GM18909 (cell line): Measurements from ENCODE around the gene FCAR.
"Not testable (repeated sequence)": the region's sequence is repeated elsewhere in the genome, so short reads cannot be mapped to it uniquely, and the experiment has no call there.

Source experiments
- ATAC-seq: cut with Tn5 transposase; IDR thresholded peaks from one replicate; pipeline ENCODE4 v1.9.1; 2021; ENCODE audit warnings: mild to moderate bottlenecking; ENCODE audit not compliant: unreplicated experiment, poor library complexity

Gene FCAR

DNA sequence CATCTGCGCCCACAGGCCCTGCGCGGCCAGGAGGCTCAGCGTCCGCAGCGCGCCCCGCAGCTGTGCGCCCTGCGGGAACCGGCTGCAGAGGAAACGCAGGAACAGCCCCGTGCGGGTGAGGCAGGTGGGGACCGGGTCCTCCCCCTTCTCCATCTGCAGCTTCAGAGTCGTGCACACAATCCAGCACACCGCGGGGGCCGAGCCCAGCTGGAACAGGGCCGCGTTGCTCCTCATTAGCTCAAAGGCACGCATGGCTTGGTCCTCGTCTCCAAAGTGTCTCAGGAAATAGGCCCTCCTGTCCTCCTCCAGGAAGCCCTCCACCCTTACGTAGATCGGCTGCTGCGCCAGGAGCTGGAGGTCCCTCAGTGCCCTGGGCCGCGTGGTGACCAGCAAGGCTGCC is 65.5 kb downstream of the FCAR start:
- not testable (repeated sequence) for ATAC-seq
